ENCODE results near the gene DLGAP1.

DLGAP1 gene

GRCh38 chr18:3546106-3546505, 909.0 kb downstream of the DLGAP1 start:
- no peak overlapping the region for H3K4me3 ChIP-seq (ENCODE audit: severe bottlenecking)
- H3K36me3 ChIP-seq (ENCODE audit: low read depth): no peaks in the 10 kb centered on the region
- H3K27ac ChIP-seq (ENCODE audit: poor library complexity, severe bottlenecking): no peak overlapping the region
- no peak for ATAC-seq (ENCODE audit: low read depth)
- no peaks in the 10 kb centered on the region for H3K27me3 ChIP-seq (ENCODE audit: insufficient read depth, poor library complexity, severe bottlenecking)
- no peak for TF ChIP-seq CTCF (IDR thresholded peaks at IDR 0.05; ENCODE audit: poor library complexity, severe bottlenecking)
- H3K4me1 ChIP-seq (ENCODE audit: insufficient read depth, poor library complexity, severe bottlenecking): peaks cover 5% of the 10 kb centered on the region
- no peak for DNase-seq (ENCODE audit: low spot score)
- no peaks in the 10 kb centered on the region for H3K9me3 ChIP-seq (ENCODE audit: severe bottlenecking)

- ATAC-seq (ENCODE audit: low read depth) (no peak), DNase-seq (ENCODE audit: low spot score) (no peak)
Observed at GRCh38 chr18:3544537-3544936, 910.6 kb downstream of the DLGAP1 start.

GRCh38 chr18:3541549-3542386, 913.3 kb downstream of the DLGAP1 start:
- Histone ChIP-seq H3K4me1 (ENCODE audit: insufficient read depth, poor library complexity, severe bottlenecking) (peaks cover 8% of the 10 kb centered on the region), H3K27ac (ENCODE audit: poor library complexity, severe bottlenecking) (no peak overlapping the region), H3K4me3 (ENCODE audit: severe bottlenecking) (no peak overlapping the region), H3K27me3 (ENCODE audit: insufficient read depth, poor library complexity, severe bottlenecking) (no peaks in the 10 kb centered on the region), H3K36me3 (ENCODE audit: low read depth) (no peaks in the 10 kb centered on the region), H3K9me3 (ENCODE audit: severe bottlenecking) (no peaks in the 10 kb centered on the region)
- ATAC-seq (ENCODE audit: low read depth): peak; percentile 35; the same call in 1 of the 3 replicates
- DNase-seq (ENCODE audit: low spot score): no peak
- TF ChIP-seq CTCF (IDR thresholded peaks at IDR 0.05; ENCODE audit: poor library complexity, severe bottlenecking): no peak

More at GRCh38 chr18:3544537-3544936, 910.6 kb downstream of the DLGAP1 start:
- peaks cover 8% of the 10 kb centered on the region for H3K4me1 ChIP-seq (ENCODE audit: insufficient read depth, poor library complexity, severe bottlenecking)
- H3K27me3 ChIP-seq (ENCODE audit: insufficient read depth, poor library complexity, severe bottlenecking): no peaks in the 10 kb centered on the region
- TF ChIP-seq CTCF (IDR thresholded peaks at IDR 0.05; ENCODE audit: poor library complexity, severe bottlenecking): no peak
- no peak overlapping the region for H3K4me3 ChIP-seq (ENCODE audit: severe bottlenecking)
- no peaks in the 10 kb centered on the region for H3K36me3 ChIP-seq (ENCODE audit: low read depth)
- no peaks in the 10 kb centered on the region for H3K9me3 ChIP-seq (ENCODE audit: severe bottlenecking)
- no peak overlapping the region for H3K27ac ChIP-seq (ENCODE audit: poor library complexity, severe bottlenecking)

- no peaks in the 10 kb centered on the region for H3K27me3 ChIP-seq (ENCODE audit: insufficient read depth, poor library complexity, severe bottlenecking)
- DNase-seq (ENCODE audit: low spot score) (no peak), ATAC-seq (ENCODE audit: low read depth) (peak; percentile 64)
- no peak for TF ChIP-seq CTCF (IDR thresholded peaks at IDR 0.05; ENCODE audit: poor library complexity, severe bottlenecking)
- H3K27ac ChIP-seq (ENCODE audit: poor library complexity, severe bottlenecking): no peak overlapping the region
- no peak overlapping the region for H3K4me3 ChIP-seq (ENCODE audit: severe bottlenecking)
- no peaks in the 10 kb centered on the region for H3K36me3 ChIP-seq (ENCODE audit: low read depth)
- no peaks in the 10 kb centered on the region for H3K9me3 ChIP-seq (ENCODE audit: severe bottlenecking)
- peaks cover 8% of the 10 kb centered on the region for H3K4me1 ChIP-seq (ENCODE audit: insufficient read depth, poor library complexity, severe bottlenecking)
Observed at GRCh38 chr18:3540805-3541548, 914.1 kb downstream of the DLGAP1 start.

Measured in RWPE2 (cell line).